Mammary epithelial cell (primary cell): ENCODE results near the gene MUC12.

ENCODE experiments used
- EZH2 ChIP-seq: IDR thresholded peaks from 2 replicates; pipeline ENCODE4 v1.6.1; 2012; ENCODE audit warnings: low read length, inconsistent platforms, borderline replicate concordance
- TF ChIP-seq, protein P1 (sequence below), 2 donors: IDR thresholded peaks in 1 of 2; conservative IDR thresholded peaks in 1 of 2; 2 replicates each; pipeline ENCODE4 v1.5.1; 2011 to 2012; ENCODE audit warnings: inconsistent platforms in 2 of 2, low read length in 2 of 2, mild to moderate bottlenecking in 2 of 2, control low read depth in 1 of 2, low read depth in 1 of 2; ENCODE audit not compliant: insufficient read depth in 1 of 2; ENCODE audit errors: extremely low read depth in 1 of 2

- TF ChIP-seq, protein P1, sequence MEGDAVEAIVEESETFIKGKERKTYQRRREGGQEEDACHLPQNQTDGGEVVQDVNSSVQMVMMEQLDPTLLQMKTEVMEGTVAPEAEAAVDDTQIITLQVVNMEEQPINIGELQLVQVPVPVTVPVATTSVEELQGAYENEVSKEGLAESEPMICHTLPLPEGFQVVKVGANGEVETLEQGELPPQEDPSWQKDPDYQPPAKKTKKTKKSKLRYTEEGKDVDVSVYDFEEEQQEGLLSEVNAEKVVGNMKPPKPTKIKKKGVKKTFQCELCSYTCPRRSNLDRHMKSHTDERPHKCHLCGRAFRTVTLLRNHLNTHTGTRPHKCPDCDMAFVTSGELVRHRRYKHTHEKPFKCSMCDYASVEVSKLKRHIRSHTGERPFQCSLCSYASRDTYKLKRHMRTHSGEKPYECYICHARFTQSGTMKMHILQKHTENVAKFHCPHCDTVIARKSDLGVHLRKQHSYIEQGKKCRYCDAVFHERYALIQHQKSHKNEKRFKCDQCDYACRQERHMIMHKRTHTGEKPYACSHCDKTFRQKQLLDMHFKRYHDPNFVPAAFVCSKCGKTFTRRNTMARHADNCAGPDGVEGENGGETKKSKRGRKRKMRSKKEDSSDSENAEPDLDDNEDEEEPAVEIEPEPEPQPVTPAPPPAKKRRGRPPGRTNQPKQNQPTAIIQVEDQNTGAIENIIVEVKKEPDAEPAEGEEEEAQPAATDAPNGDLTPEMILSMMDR (conservative IDR thresholded peaks at IDR 0.05 in 1 of 2, IDR thresholded peaks at IDR 0.05 in 1 of 2; ENCODE audit: extremely low read depth in 1 of 2, insufficient read depth in 1 of 2, low read depth in 1 of 2, low read length in 2 of 2), result no peak
- TF ChIP-seq EZH2, result peak; percentile 79
Observed at GRCh38 chr7:100966542-100967291, 2.6 kb upstream of the MUC12 start.
